Panc1 (cell line): ENCODE measurements around the gene CCDC192. TPM values are rescaled to one million over a fixed set of nuclear protein-coding genes. Genes with fewer than 3 reads are reported as not detected.

Source experiments
- ATAC-seq: fragments of 200-7000 bp; cut with Tn5 transposase; 2 replicates; pipeline ENCODE4 v1.9.1; 2020; ENCODE audit warnings: mild to moderate bottlenecking, moderate library complexity
- BruUV-seq: library from RNA; stranded (reverse); fragments of 400-500 nt; replicated peaks from 2 replicates; lab custom pipeline; 2021; lab: Mats Ljungman, UMichigan
- CTCF ChIA-PET: fragments of 300-600 bp; sonication (Branson Sonifier 250); formaldehyde crosslinking; loops from one replicate; lab custom pipeline; 2022; ENCODE audit warnings: antibody characterized with exemption; lab: Charles Lee
- POLR2A ChIA-PET: fragments of 300-600 bp; sonication (Branson Sonifier 250); formaldehyde crosslinking; loops from one replicate; lab custom pipeline; 2022; ENCODE audit warnings: antibody characterized with exemption; lab: Charles Lee
- DNase-seq: peaks from one replicate; pipeline ENCODE4 v3.0.0-alpha.2; 2010; ENCODE audit warnings: low read depth, low spot score
- H3K27ac ChIP-seq: 2 replicates; pipeline ENCODE4 v1.5.1; 2011; ENCODE audit warnings: mild to moderate bottlenecking, low read length, inconsistent platforms
- H3K27me3 ChIP-seq: fragments of 200-500 bp; sonication (Bioruptor generic); 2 replicates; pipeline ENCODE4 v1.6.0; 2014; ENCODE audit warnings: low read length, inconsistent platforms; ENCODE audit not compliant: control insufficient read depth, insufficient read depth
- H3K36me3 ChIP-seq: fragments of 200-500 bp; sonication (Bioruptor generic); 2 replicates; pipeline ENCODE4 v1.5.1; 2014; ENCODE audit warnings: inconsistent platforms, mild to moderate bottlenecking, low read length, moderate library complexity; ENCODE audit not compliant: control insufficient read depth, insufficient read depth
- H3K4me1 ChIP-seq: 2 replicates; pipeline ENCODE4 v1.5.1; 2011; ENCODE audit warnings: inconsistent platforms, mild to moderate bottlenecking, low read length, moderate library complexity; ENCODE audit not compliant: control insufficient read depth, insufficient read depth
- H3K4me3 ChIP-seq, 2 experiments: 2 replicates each; pipeline ENCODE4 v1.5.1; 2011 to 2012; ENCODE audit warnings: low read depth in 2 of 2, low read length in 2 of 2, mild to moderate bottlenecking in 2 of 2, inconsistent platforms in 1 of 2, moderate library complexity in 1 of 2
- H3K9me3 ChIP-seq: fragments of 200-500 bp; sonication (Bioruptor generic); 2 replicates; pipeline ENCODE4 v1.5.1; 2014; ENCODE audit warnings: low read depth, mild to moderate bottlenecking, inconsistent platforms, low read length, moderate library complexity; ENCODE audit not compliant: control insufficient read depth, insufficient read depth
- POLR2AphosphoS5 ChIP-seq: IDR thresholded peaks from 2 replicates; pipeline ENCODE4 v1.6.1; 2012; ENCODE audit warnings: mild to moderate bottlenecking, low read depth, low read length, moderate library complexity
- SIN3A ChIP-seq: IDR thresholded peaks from 2 replicates; pipeline ENCODE4 v1.6.1; 2012; ENCODE audit warnings: low read depth, mild to moderate bottlenecking, low read length, moderate library complexity, borderline replicate concordance; ENCODE audit not compliant: insufficient read depth
- TCF7L2 ChIP-seq: IDR thresholded peaks from 2 replicates; pipeline ENCODE4 v1.6.1; 2011; ENCODE audit warnings: mild to moderate bottlenecking, low read depth, low read length, inconsistent platforms
- in situ Hi-C: cut with HindIII; loops from 2 replicates; pipeline ENCODE4 v1.10.0; 2016; ENCODE audit warnings: low sequenced_read_pairs, low pct_unique_long_range_greater_than_20kb
- intact Hi-C: fragments of 100-400 bp; cut with micrococcal nuclease; formaldehyde crosslinking; loops from one replicate; pipeline ENCODE4 v1.10.0; 2022; ENCODE audit not compliant: unreplicated experiment
- total RNA-seq: library from RNA; stranded (reverse); gene quantifications from one replicate; pipeline ENCODE4 v1.2.1, GENCODE V29; 2021; ENCODE audit not compliant: unreplicated experiment
- TF ChIP-seq, protein P1 (sequence below), 2 experiments: IDR thresholded peaks; 2 replicates each; pipeline ENCODE4 v1.6.1; 2011 to 2012; ENCODE audit warnings: low read depth in 2 of 2, control low read depth in 1 of 2, low read length in 1 of 2, mild to moderate bottlenecking in 1 of 2, moderate library complexity in 1 of 2; ENCODE audit not compliant: insufficient read depth in 1 of 2
- TF ChIP-seq, protein P2 (sequence below): fragments of 450-650 bp; IDR thresholded peaks from 2 replicates; pipeline ENCODE4 v1.5.1; 2017; ENCODE audit warnings: mild to moderate bottlenecking

Gene CCDC192
- total RNA-seq, 1 experiment from 2014 or later: not detected

DNA sequence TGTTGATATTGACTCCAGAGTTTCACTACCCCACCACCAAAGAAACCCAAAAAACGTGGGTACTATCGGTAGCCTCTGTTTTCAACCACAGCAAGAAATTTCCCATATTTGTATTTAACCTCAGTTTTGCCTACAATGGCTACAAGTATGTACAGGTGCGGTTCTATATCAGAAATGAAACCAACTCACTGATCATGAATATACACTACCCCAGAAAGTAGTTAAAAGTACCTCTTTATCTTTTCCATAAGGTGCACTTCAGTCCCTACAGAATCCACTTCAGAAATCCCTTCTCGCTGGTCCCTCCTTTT lies 239.8 kb downstream of the CCDC192 start:
- no peak overlapping the region for H3K27ac ChIP-seq
- intact Hi-C loops: no loop called here
- no peaks in the 10 kb centered on the region for H3K27me3 ChIP-seq
- TF ChIP-seq POLR2AphosphoS5: no peak
- TF ChIP-seq, protein P1, sequence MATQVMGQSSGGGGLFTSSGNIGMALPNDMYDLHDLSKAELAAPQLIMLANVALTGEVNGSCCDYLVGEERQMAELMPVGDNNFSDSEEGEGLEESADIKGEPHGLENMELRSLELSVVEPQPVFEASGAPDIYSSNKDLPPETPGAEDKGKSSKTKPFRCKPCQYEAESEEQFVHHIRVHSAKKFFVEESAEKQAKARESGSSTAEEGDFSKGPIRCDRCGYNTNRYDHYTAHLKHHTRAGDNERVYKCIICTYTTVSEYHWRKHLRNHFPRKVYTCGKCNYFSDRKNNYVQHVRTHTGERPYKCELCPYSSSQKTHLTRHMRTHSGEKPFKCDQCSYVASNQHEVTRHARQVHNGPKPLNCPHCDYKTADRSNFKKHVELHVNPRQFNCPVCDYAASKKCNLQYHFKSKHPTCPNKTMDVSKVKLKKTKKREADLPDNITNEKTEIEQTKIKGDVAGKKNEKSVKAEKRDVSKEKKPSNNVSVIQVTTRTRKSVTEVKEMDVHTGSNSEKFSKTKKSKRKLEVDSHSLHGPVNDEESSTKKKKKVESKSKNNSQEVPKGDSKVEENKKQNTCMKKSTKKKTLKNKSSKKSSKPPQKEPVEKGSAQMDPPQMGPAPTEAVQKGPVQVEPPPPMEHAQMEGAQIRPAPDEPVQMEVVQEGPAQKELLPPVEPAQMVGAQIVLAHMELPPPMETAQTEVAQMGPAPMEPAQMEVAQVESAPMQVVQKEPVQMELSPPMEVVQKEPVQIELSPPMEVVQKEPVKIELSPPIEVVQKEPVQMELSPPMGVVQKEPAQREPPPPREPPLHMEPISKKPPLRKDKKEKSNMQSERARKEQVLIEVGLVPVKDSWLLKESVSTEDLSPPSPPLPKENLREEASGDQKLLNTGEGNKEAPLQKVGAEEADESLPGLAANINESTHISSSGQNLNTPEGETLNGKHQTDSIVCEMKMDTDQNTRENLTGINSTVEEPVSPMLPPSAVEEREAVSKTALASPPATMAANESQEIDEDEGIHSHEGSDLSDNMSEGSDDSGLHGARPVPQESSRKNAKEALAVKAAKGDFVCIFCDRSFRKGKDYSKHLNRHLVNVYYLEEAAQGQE (IDR thresholded peaks at IDR 0.05; ENCODE audit: insufficient read depth in 1 of 2, low read depth in 2 of 2, low read length in 1 of 2): no peak
- TF ChIP-seq SIN3A: no peak
- TF ChIP-seq, protein P2, sequence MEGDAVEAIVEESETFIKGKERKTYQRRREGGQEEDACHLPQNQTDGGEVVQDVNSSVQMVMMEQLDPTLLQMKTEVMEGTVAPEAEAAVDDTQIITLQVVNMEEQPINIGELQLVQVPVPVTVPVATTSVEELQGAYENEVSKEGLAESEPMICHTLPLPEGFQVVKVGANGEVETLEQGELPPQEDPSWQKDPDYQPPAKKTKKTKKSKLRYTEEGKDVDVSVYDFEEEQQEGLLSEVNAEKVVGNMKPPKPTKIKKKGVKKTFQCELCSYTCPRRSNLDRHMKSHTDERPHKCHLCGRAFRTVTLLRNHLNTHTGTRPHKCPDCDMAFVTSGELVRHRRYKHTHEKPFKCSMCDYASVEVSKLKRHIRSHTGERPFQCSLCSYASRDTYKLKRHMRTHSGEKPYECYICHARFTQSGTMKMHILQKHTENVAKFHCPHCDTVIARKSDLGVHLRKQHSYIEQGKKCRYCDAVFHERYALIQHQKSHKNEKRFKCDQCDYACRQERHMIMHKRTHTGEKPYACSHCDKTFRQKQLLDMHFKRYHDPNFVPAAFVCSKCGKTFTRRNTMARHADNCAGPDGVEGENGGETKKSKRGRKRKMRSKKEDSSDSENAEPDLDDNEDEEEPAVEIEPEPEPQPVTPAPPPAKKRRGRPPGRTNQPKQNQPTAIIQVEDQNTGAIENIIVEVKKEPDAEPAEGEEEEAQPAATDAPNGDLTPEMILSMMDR: no peak
- no peak for TF ChIP-seq TCF7L2
- no peaks in the 10 kb centered on the region for H3K36me3 ChIP-seq
- in situ Hi-C loops: no loop called here
- no peaks in the 10 kb centered on the region for H3K4me1 ChIP-seq
- DNase-seq (no peak), ATAC-seq (no peak)
- no peak overlapping the region for H3K4me3 ChIP-seq
- ChIA-PET CTCF (no interaction called here), POLR2A (no interaction called here)
- BruUV-seq: no TSS peak
- H3K9me3 ChIP-seq: no peaks in the 10 kb centered on the region

- Histone ChIP-seq H3K4me3 (no peak overlapping the region), H3K27ac (no peak overlapping the region), H3K9me3 (no peaks in the 10 kb centered on the region), H3K36me3 (no peaks in the 10 kb centered on the region), H3K4me1 (no peaks in the 10 kb centered on the region), H3K27me3 (no peaks in the 10 kb centered on the region)
- no peak for DNase-seq
- in situ Hi-C loops (no loop called here), intact Hi-C loops (no loop called here)
- POLR2A ChIA-PET: no interaction called here
- no TSS peak for BruUV-seq
- CTCF ChIA-PET: no interaction called here
- no peak for ATAC-seq
- TF ChIP-seq SIN3A: no peak
- no peak for TF ChIP-seq POLR2AphosphoS5
- TF ChIP-seq, protein P1 (IDR thresholded peaks at IDR 0.05; ENCODE audit: insufficient read depth in 1 of 2, low read depth in 2 of 2, low read length in 1 of 2): no peak
- TF ChIP-seq, protein P2: no peak
- no peak for TF ChIP-seq TCF7L2
Observed at GRCh38 chr5:127944125-127944524, 240.9 kb downstream of the CCDC192 start.
